ENCODE data around the gene BRINP2.

GRCh38 chr1:177328251-177328650 lies 157.5 kb downstream of the BRINP2 start:
- TF ChIP-seq CTCF (optimal IDR thresholded peaks at IDR 0.05 in 1 of 3, IDR thresholded peaks at IDR 0.05 in 1 of 3, conservative IDR thresholded peaks at IDR 0.05 in 1 of 3; ENCODE audit: extremely low read depth in 1 of 3, insufficient read depth in 2 of 3, low read length in 3 of 3) (no peak), EZH2 (IDR thresholded peaks at IDR 0.05; ENCODE audit: low read length) (no peak)

Measured in keratinocyte (primary cell).